Measurements from ENCODE around the gene HLA-DOA.

Gene HLA-DOA

GRCh38 chr6:32954267-32954666, 55.1 kb downstream of the HLA-DOA start:
- no peaks in the 10 kb centered on the region for H3K27me3 Mint-ChIP-seq (ENCODE audit: low read depth)
- H3K4me3 Mint-ChIP-seq, result no peak overlapping the region
- peaks cover 6% of the 10 kb centered on the region for H3K36me3 Mint-ChIP-seq (ENCODE audit: low read depth)
- peaks cover 48% of the 10 kb centered on the region for H3K4me1 Mint-ChIP-seq (ENCODE audit: low read depth)
- no peak for DNase-seq (ENCODE audit: low spot score)
- no peak overlapping the region for H3K27ac Mint-ChIP-seq
- no peaks in the 10 kb centered on the region for H3K9me3 Mint-ChIP-seq
